Measurements from ENCODE around the gene GLS. TPM values are rescaled to one million over a fixed set of nuclear protein-coding genes. Genes with fewer than 3 reads are reported as not detected.
A peak's percentile ranks its signal among the peaks of the same experiment; 100 is the strongest.

GLS gene
- total RNA-seq, 1 donor: 588 TPM

DNA sequence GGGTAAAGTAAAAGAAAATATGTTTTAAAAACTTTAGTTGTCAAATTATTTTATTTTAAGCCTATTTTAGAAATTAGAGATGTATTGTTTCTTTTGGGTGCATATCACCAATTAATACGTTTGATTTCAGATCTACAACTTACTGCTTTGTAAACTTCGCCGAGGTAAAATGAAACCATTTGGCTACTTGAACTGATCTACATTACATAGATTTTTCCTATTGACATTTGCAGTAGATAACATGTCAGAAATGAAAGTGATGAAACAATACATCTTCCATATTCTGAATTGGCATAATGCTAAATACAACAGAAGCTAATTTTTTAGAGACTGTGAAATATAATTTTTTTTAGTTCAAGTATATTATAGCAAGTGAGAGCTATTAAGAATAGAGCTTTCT lies 39.5 kb downstream of the GLS start:
- H3K36me3 ChIP-seq (ENCODE audit: insufficient read depth, low read length): peaks cover 96% of the 10 kb centered on the region
- peaks cover 8% of the 10 kb centered on the region for H3K4me1 ChIP-seq (ENCODE audit: insufficient read depth, low read length)
- H3K4me2 ChIP-seq (ENCODE audit: insufficient read depth, low read length): no peak overlapping the region
- H3K79me2 ChIP-seq (ENCODE audit: insufficient read depth, low read length): peaks cover 30% of the 10 kb centered on the region
- H3K4me3 ChIP-seq (ENCODE audit: insufficient read depth, low read length): no peak overlapping the region
- H3K9me3 ChIP-seq (ENCODE audit: low read depth, low read length): no peaks in the 10 kb centered on the region
- H3K27me3 ChIP-seq (ENCODE audit: insufficient read depth, low read length): no peaks in the 10 kb centered on the region
- no peak overlapping the region for H3K27ac ChIP-seq (ENCODE audit: low read depth, low read length)
- H2AFZ ChIP-seq (ENCODE audit: low read length): no peak overlapping the region
- TF ChIP-seq, protein P1, sequence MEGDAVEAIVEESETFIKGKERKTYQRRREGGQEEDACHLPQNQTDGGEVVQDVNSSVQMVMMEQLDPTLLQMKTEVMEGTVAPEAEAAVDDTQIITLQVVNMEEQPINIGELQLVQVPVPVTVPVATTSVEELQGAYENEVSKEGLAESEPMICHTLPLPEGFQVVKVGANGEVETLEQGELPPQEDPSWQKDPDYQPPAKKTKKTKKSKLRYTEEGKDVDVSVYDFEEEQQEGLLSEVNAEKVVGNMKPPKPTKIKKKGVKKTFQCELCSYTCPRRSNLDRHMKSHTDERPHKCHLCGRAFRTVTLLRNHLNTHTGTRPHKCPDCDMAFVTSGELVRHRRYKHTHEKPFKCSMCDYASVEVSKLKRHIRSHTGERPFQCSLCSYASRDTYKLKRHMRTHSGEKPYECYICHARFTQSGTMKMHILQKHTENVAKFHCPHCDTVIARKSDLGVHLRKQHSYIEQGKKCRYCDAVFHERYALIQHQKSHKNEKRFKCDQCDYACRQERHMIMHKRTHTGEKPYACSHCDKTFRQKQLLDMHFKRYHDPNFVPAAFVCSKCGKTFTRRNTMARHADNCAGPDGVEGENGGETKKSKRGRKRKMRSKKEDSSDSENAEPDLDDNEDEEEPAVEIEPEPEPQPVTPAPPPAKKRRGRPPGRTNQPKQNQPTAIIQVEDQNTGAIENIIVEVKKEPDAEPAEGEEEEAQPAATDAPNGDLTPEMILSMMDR (IDR thresholded peaks at IDR 0.05; ENCODE audit: extremely low read depth, low read depth, low read length): no peak
- no peak for DNase-seq (ENCODE audit: insufficient read length, low spot score, missing footprints)
- H4K20me1 ChIP-seq (ENCODE audit: insufficient read depth, low read length): peaks cover 12% of the 10 kb centered on the region

DNA sequence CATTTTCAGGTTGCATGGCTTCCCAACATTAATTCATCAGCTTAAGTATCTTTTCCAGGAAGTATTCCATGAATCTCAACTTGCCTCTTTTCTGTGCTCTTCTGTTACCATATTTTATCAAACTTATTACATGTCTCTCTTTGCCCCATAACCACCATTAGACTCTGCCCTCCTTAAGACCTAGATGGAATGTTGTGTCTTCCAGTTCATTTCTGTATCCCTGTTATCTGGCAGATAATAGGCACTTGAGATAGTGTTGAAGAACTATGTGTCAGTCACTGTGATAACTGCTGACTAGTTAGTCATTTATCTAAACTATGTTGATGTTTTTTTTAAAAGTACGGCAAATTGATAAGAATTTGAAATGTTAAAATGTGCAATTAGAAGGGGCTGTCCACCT lies 41.8 kb downstream of the GLS start:
- Histone ChIP-seq H3K4me1 (ENCODE audit: insufficient read depth, low read length) (peaks cover 14% of the 10 kb centered on the region), H3K27me3 (ENCODE audit: insufficient read depth, low read length) (no peaks in the 10 kb centered on the region), H3K36me3 (ENCODE audit: insufficient read depth, low read length) (peaks cover 98% of the 10 kb centered on the region), H2AFZ (ENCODE audit: low read length) (no peak overlapping the region), H3K4me2 (ENCODE audit: insufficient read depth, low read length) (no peak overlapping the region), H4K20me1 (ENCODE audit: insufficient read depth, low read length) (peaks cover 7% of the 10 kb centered on the region), H3K9me3 (ENCODE audit: low read depth, low read length) (no peaks in the 10 kb centered on the region), H3K4me3 (ENCODE audit: insufficient read depth, low read length) (no peak overlapping the region), H3K27ac (ENCODE audit: low read depth, low read length) (no peak overlapping the region), H3K79me2 (ENCODE audit: insufficient read depth, low read length) (peaks cover 26% of the 10 kb centered on the region)
- TF ChIP-seq, protein P1 (IDR thresholded peaks at IDR 0.05; ENCODE audit: extremely low read depth, low read depth, low read length): no peak
- no peak for DNase-seq (ENCODE audit: insufficient read length, low spot score, missing footprints)

DNA sequence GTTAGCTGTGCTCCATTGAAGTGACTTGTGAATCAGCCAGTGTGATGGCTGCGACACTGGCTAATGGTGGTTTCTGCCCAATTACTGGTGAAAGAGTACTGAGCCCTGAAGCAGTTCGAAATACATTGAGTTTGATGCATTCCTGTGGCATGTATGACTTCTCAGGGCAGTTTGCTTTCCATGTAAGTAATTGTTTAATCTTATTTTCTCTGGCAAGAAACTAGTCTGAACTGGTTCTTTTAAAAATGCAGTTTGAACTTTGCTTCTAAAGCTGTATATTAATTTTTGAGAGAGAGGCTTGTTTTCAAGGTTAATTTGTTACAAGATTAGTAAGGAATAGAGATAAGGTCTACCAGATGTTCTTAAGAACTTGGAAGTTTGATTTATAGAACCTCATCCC lies 46.7 kb downstream of the GLS start:
- H3K4me1 ChIP-seq (ENCODE audit: insufficient read depth, low read length): peaks cover 12% of the 10 kb centered on the region
- peaks cover 16% of the 10 kb centered on the region for H4K20me1 ChIP-seq (ENCODE audit: insufficient read depth, low read length)
- H3K9me3 ChIP-seq (ENCODE audit: low read depth, low read length): no peaks in the 10 kb centered on the region
- TF ChIP-seq, protein P1 (IDR thresholded peaks at IDR 0.05; ENCODE audit: extremely low read depth, low read depth, low read length): no peak
- no peak overlapping the region for H2AFZ ChIP-seq (ENCODE audit: low read length)
- H3K27me3 ChIP-seq (ENCODE audit: insufficient read depth, low read length): no peaks in the 10 kb centered on the region
- H3K4me2 ChIP-seq (ENCODE audit: insufficient read depth, low read length): no peak overlapping the region
- H3K79me2 ChIP-seq (ENCODE audit: insufficient read depth, low read length): peaks cover 18% of the 10 kb centered on the region
- peak; percentile 21 for DNase-seq (ENCODE audit: insufficient read length, low spot score, missing footprints)
- no peak overlapping the region for H3K4me3 ChIP-seq (ENCODE audit: insufficient read depth, low read length)
- H3K27ac ChIP-seq (ENCODE audit: low read depth, low read length): peak overlapping the region; percentile 36
- H3K36me3 ChIP-seq (ENCODE audit: insufficient read depth, low read length): peaks cover 98% of the 10 kb centered on the region

DNA sequence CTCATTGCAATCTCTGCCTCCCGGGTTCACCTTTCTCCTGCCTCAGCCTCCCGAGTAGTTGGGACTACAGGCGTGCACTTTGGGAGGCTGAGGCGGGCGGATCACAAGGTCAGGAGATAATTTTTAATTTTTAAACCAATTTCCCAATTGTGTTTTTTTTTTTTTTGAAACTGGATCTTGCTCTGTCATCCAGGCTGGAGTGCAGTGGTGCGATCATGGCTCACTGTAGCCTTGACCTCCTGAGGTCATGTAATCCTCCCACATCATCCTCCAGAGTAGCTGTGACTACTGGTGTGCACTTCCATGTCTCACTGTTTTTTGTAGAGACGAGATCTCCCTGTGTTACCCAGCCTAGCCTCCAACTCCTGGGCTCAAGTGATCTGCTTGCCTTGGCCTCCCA lies 49.3 kb downstream of the GLS start:
- Histone ChIP-seq H3K4me3 (ENCODE audit: insufficient read depth, low read length) (no peak overlapping the region), H3K36me3 (ENCODE audit: insufficient read depth, low read length) (peaks cover 91% of the 10 kb centered on the region), H4K20me1 (ENCODE audit: insufficient read depth, low read length) (peaks cover 18% of the 10 kb centered on the region), H3K79me2 (ENCODE audit: insufficient read depth, low read length) (peaks cover 8% of the 10 kb centered on the region), H3K27me3 (ENCODE audit: insufficient read depth, low read length) (no peaks in the 10 kb centered on the region), H3K4me1 (ENCODE audit: insufficient read depth, low read length) (peaks cover 6% of the 10 kb centered on the region), H3K9me3 (ENCODE audit: low read depth, low read length) (no peaks in the 10 kb centered on the region), H3K4me2 (ENCODE audit: insufficient read depth, low read length) (no peak overlapping the region), H2AFZ (ENCODE audit: low read length) (no peak overlapping the region), H3K27ac (ENCODE audit: low read depth, low read length) (peak overlapping the region; percentile 15)
- TF ChIP-seq, protein P1 (IDR thresholded peaks at IDR 0.05; ENCODE audit: extremely low read depth, low read depth, low read length): no peak
- DNase-seq (ENCODE audit: insufficient read length, low spot score, missing footprints): no peak

Data from osteoblast (primary cell).